GM23338 (cell line): ENCODE data around the gene CTBP2. TPM values are rescaled to one million over a fixed set of nuclear protein-coding genes. Genes with fewer than 3 reads are reported as not detected.
A peak's percentile ranks its signal among the peaks of the same experiment; 100 is the strongest.

Experiments used
- ATAC-seq: fragments of 200-7000 bp; cut with Tn5 transposase; 3 replicates; pipeline ENCODE4 v1.9.1; 2020
- DNase-seq: peaks from one replicate; pipeline ENCODE4 v3.0.0-alpha.2; 2015; ENCODE audit warnings: low spot score
- H2AFZ ChIP-seq: fragments of 200-600 bp; sonication (generic); 2 replicates; pipeline ENCODE4 v1.8.0; 2016; ENCODE audit warnings: antibody characterized with exemption, mild to moderate bottlenecking, moderate library complexity
- H3F3A ChIP-seq: fragments of 200-600 bp; sonication (generic); replicated peaks from 2 replicates; pipeline ENCODE4 v1.8.0; 2017; ENCODE audit warnings: antibody characterized with exemption, mixed run types, low read depth
- H3K27ac ChIP-seq: fragments of 200-600 bp; sonication (generic); 2 replicates; pipeline ENCODE4 v1.6.1; 2016; ENCODE audit warnings: low read depth
- H3K27me3 ChIP-seq: fragments of 200-600 bp; sonication (generic); 2 replicates; pipeline ENCODE4 v1.8.0; 2016; ENCODE audit warnings: mild to moderate bottlenecking, mixed run types, moderate library complexity; ENCODE audit not compliant: insufficient read depth
- H3K36me3 ChIP-seq: fragments of 200-600 bp; sonication (generic); 2 replicates; pipeline ENCODE4 v1.8.0; 2016; ENCODE audit warnings: mild to moderate bottlenecking; ENCODE audit not compliant: insufficient read depth
- H3K4me1 ChIP-seq: fragments of 200-600 bp; sonication (generic); 2 replicates; pipeline ENCODE4 v1.8.0; 2016; ENCODE audit warnings: mild to moderate bottlenecking, moderate library complexity; ENCODE audit not compliant: insufficient read depth
- H3K4me2 ChIP-seq: fragments of 200-600 bp; sonication (generic); 2 replicates; pipeline ENCODE4 v1.7.1; 2017; ENCODE audit warnings: mixed run types
- H3K4me3 ChIP-seq: fragments of 200-600 bp; sonication (generic); 2 replicates; pipeline ENCODE4 v1.6.1; 2016; ENCODE audit warnings: mixed run types
- H3K79me2 ChIP-seq: fragments of 200-600 bp; sonication (generic); replicated peaks from 2 replicates; pipeline ENCODE4 v1.8.0; 2017; ENCODE audit warnings: mild to moderate bottlenecking; ENCODE audit not compliant: insufficient read depth
- H3K9me2 ChIP-seq: fragments of 200-600 bp; sonication (generic); 2 replicates; pipeline ENCODE4 v1.8.0; 2017; ENCODE audit not compliant: insufficient read depth
- H4K20me1 ChIP-seq: fragments of 200-600 bp; sonication (generic); replicated peaks from 2 replicates; pipeline ENCODE4 v1.8.0; 2017; ENCODE audit warnings: mild to moderate bottlenecking; ENCODE audit not compliant: insufficient read depth
- H3K27ac Mint-ChIP-seq: 2 replicates; pipeline ENCODE4 v1.8.0; 2020; ENCODE audit warnings: inconsistent platforms, mild to moderate bottlenecking, moderate library complexity, mixed read lengths
- H3K27me3 Mint-ChIP-seq: 3 replicates; pipeline ENCODE4 v1.8.0; 2022; ENCODE audit warnings: low read depth, mild to moderate bottlenecking, moderate library complexity, mixed read lengths, inconsistent platforms; ENCODE audit not compliant: insufficient read depth, poor library complexity
- H3K36me3 Mint-ChIP-seq: 3 replicates; pipeline ENCODE4 v1.8.0; 2021; ENCODE audit warnings: low read depth, mild to moderate bottlenecking, inconsistent platforms, moderate library complexity, mixed read lengths
- H3K4me1 Mint-ChIP-seq: 3 replicates; pipeline ENCODE4 v1.8.0; 2020; ENCODE audit warnings: mild to moderate bottlenecking, inconsistent platforms, mixed read lengths
- H3K4me3 Mint-ChIP-seq: 3 replicates; pipeline ENCODE4 v1.8.0; 2021; ENCODE audit warnings: moderate library complexity, mild to moderate bottlenecking, inconsistent platforms, mixed read lengths
- H3K9me3 Mint-ChIP-seq: 3 replicates; pipeline ENCODE4 v1.8.0; 2020; ENCODE audit warnings: moderate library complexity, mild to moderate bottlenecking, inconsistent platforms, mixed read lengths
- CTCF ChIP-seq, 2 experiments: fragments of 200-600 bp in 1 of 2; sonication (generic) in 1 of 2; conservative IDR thresholded peaks; 2 replicates each; pipeline versions ENCODE4 v1.5.1 to v1.6.1; 2016 to 2017; ENCODE audit warnings: antibody characterized with exemption in 2 of 2, low read depth in 2 of 2, mild to moderate bottlenecking in 2 of 2, moderate library complexity in 1 of 2
- EZH2phosphoT487 ChIP-seq: fragments of 200-600 bp; sonication (generic); IDR thresholded peaks from one replicate; pipeline ENCODE4 v1.8.1; 2018; ENCODE audit warnings: antibody characterized with exemption; ENCODE audit not compliant: unreplicated experiment
- POLR2AphosphoS5 ChIP-seq: IDR thresholded peaks from 2 replicates; pipeline ENCODE4 v1.6.1; 2016; ENCODE audit warnings: antibody characterized with exemption, low read depth
- REST ChIP-seq: IDR thresholded peaks from one replicate; pipeline ENCODE4 v1.6.1; 2018; ENCODE audit warnings: antibody characterized with exemption; ENCODE audit not compliant: unreplicated experiment
- STAT1 ChIP-seq: IDR thresholded peaks from one replicate; pipeline ENCODE4 v1.6.1; 2016; ENCODE audit warnings: antibody characterized with exemption; ENCODE audit not compliant: unreplicated experiment
- ZNF331 ChIP-seq: fragments of 250-450 bp; sonication (Bioruptor Pico); IDR thresholded peaks from 2 replicates; pipeline ENCODE4 v1.5.0; 2020; ENCODE audit warnings: low read depth, mild to moderate bottlenecking, moderate library complexity
- polyA plus RNA-seq: library from polyadenylated mRNA; unstranded; fragments of >200 nt; fragmentation: Nextera tagmentation; extraction: Ambion mirVana; gene quantifications from 2 replicates; pipeline ENCODE4 v1.2.1, GENCODE V29; 2016
- total RNA-seq: library from RNA; depleted of rRNA; stranded (reverse); fragments of >200 nt; shearing (Covaris generic); gene quantifications from 2 replicates; pipeline ENCODE4 v1.2.3, GENCODE V29; 2014

Gene CTBP2
- total and polyA plus RNA-seq, 2 experiments from 2014 or later = 133 to 265 TPM

- TF ChIP-seq REST (no peak), ZNF331 (CRISPR knock-in tag) (no peak), STAT1 (no peak)
Measured at GRCh38 chr10:125142946-125143345, 17.4 kb downstream of the CTBP2 start (continued).

- H3K4me1 Mint-ChIP-seq = peaks cover 86% of the 10 kb centered on the region
- Histone ChIP-seq H3K4me3 (no peak overlapping the region), H2AFZ (no peak overlapping the region), H3F3A (peaks cover 36% of the 10 kb centered on the region), H3K9me2 (no peaks in the 10 kb centered on the region), H3K27me3 (no peaks in the 10 kb centered on the region), H3K4me1 (peaks cover 91% of the 10 kb centered on the region), H3K4me2 (0 out of 2 replicates have a peak overlapping the region, but pooled peaks have one; percentile 69), H3K79me2 (peaks cover 100% of the 10 kb centered on the region), H3K36me3 (peaks cover 7% of the 10 kb centered on the region), H3K27ac (peak overlapping the region; percentile 74; the same call in 1 of the 2 replicates), H4K20me1 (peaks cover 97% of the 10 kb centered on the region)
- H3K9me3 Mint-ChIP-seq = no peaks in the 10 kb centered on the region
- no peak for ATAC-seq
- peak overlapping the region; percentile 84 for H3K27ac Mint-ChIP-seq
- peaks cover 22% of the 10 kb centered on the region for H3K27me3 Mint-ChIP-seq
- DNase-seq = no peak
- no peak overlapping the region for H3K4me3 Mint-ChIP-seq
- H3K36me3 Mint-ChIP-seq = peaks cover 80% of the 10 kb centered on the region
- TF ChIP-seq ZNF331 (CRISPR knock-in tag) (no peak), CTCF (conservative IDR thresholded peaks at IDR 0.05; ENCODE audit: low read depth in 2 of 2) (no peak), EZH2phosphoT487 (no peak), POLR2AphosphoS5 (no peak)
Measured at GRCh38 chr10:125141860-125142484, 18.4 kb downstream of the CTBP2 start.
